Left lung (tissue), 10 donors: ENCODE measurements around the gene STIMATE. TPM values are rescaled to one million over a fixed set of nuclear protein-coding genes. Genes with fewer than 3 reads are reported as not detected.

Source experiments
- ATAC-seq: fragments of 200-7000 bp; cut with Tn5 transposase; one replicate; pipeline ENCODE4 v1.9.1; 2020; ENCODE audit warnings: moderate library complexity
- DNase-seq, 4 donors: peaks; one replicate each; pipeline ENCODE4 v3.0.0-alpha.2; 2013 to 2020
- H3K27ac ChIP-seq, 2 donors: fragments of 200-600 bp; sonication (generic) in 1 of 2; one replicate each; pipeline versions ENCODE4 v1.5.0 to v1.8.0; 2020 to 2021
- H3K27me3 ChIP-seq, 2 donors: fragments of 200-600 bp; sonication (generic) in 1 of 2; one replicate each; pipeline versions ENCODE4 v1.5.0 to v1.8.0; 2020 to 2021
- H3K36me3 ChIP-seq, 2 donors: fragments of 200-600 bp; sonication (generic) in 1 of 2; one replicate each; pipeline versions ENCODE4 v1.5.0 to v1.8.0; 2020 to 2021
- H3K4me1 ChIP-seq, 2 donors: fragments of 200-600 bp; one replicate each; pipeline ENCODE4 v1.8.0; 2021
- H3K4me3 ChIP-seq, 2 donors: fragments of 200-600 bp; sonication (generic) in 1 of 2; one replicate each; pipeline versions ENCODE4 v1.5.0 to v1.8.0; 2020 to 2021; ENCODE audit warnings: mild to moderate bottlenecking in 1 of 2
- H3K9me3 ChIP-seq, 2 donors: fragments of 200-600 bp; sonication (generic) in 1 of 2; one replicate each; pipeline versions ENCODE4 v1.5.0 to v1.8.0; 2020 to 2021
- CTCF ChIP-seq, 2 donors: fragments of 200-600 bp; sonication (generic) in 1 of 2; IDR thresholded peaks; one replicate each; pipeline versions ENCODE4 v1.5.0 to v1.8.0; 2021; ENCODE audit warnings: antibody characterized with exemption in 2 of 2
- intact Hi-C, 2 donors: fragments of 100-400 bp; cut with DNase I; formaldehyde crosslinking; loops; one replicate each; pipeline versions ENCODE4 v1.11.2 to v1.14.2; 2022
- polyA plus RNA-seq, 6 donors: library from polyadenylated mRNA; unstranded; fragments of 120-200 nt; gene quantifications; one replicate each; pipeline ENCODE4 v1.2.1, GENCODE V29; 2013; ENCODE audit not compliant: insufficient read length in 6 of 6
- total RNA-seq, 2 donors: library from RNA; stranded (reverse); fragmentation: NEBNext Ultra II Directional; extraction: Animal tissue kit (Norgen Biotek cat#: 25700); gene quantifications; one replicate each; pipeline ENCODE4 v1.2.1, GENCODE V29; 2021
- donor health status: DM: no; HTN: yes; CAD: no.
- donor health status: DM: no; HTN: no; CAD: no.

The STIMATE gene
- total and polyA plus RNA-seq, 8 donors: 11.6 to 28.3 (median 15.8) TPM

GRCh38 chr3:52843108-52843865 lies 54.1 kb downstream of the STIMATE start:
- no peak for TF ChIP-seq CTCF (IDR thresholded peaks at IDR 0.05)
- H3K27ac ChIP-seq: peak overlapping the region in 1 of 2 donors; percentile 61
- no peaks in the 10 kb centered on the region for H3K9me3 ChIP-seq
- DNase-seq (no peak), ATAC-seq (peak; percentile 15)
- peaks cover 0 to 47% of the 10 kb centered on the region in 2 donors for H3K36me3 ChIP-seq
- no peaks in the 10 kb centered on the region for H3K27me3 ChIP-seq
- H3K4me1 ChIP-seq: peaks cover 10 to 37% of the 10 kb centered on the region in 2 donors
- no peak overlapping the region for H3K4me3 ChIP-seq
- intact Hi-C loops: loop anchor here in 1 of 2 donors (10.0 kb wide), 1 partner anchor 232 kb away; no protein-coding TSS in a partner anchor

GRCh38 chr3:52842424-52842823 lies 54.9 kb downstream of the STIMATE start:
- Histone ChIP-seq H3K4me1 (peaks cover 10 to 37% of the 10 kb centered on the region in 2 donors), H3K9me3 (no peaks in the 10 kb centered on the region), H3K4me3 (no peak overlapping the region), H3K27ac (peak overlapping the region in 1 of 2 donors; percentile 61), H3K27me3 (no peaks in the 10 kb centered on the region), H3K36me3 (peaks cover 0 to 46% of the 10 kb centered on the region in 2 donors)
- ATAC-seq (peak; percentile 12), DNase-seq (no peak)
- no peak for TF ChIP-seq CTCF (IDR thresholded peaks at IDR 0.05)
- intact Hi-C loops: loop anchor here in 1 of 2 donors (10.0 kb wide), 1 partner anchor 232 kb away; no protein-coding TSS in a partner anchor

GRCh38 chr3:52841981-52842340 lies 55.4 kb downstream of the STIMATE start:
- Histone ChIP-seq H3K27me3 (no peaks in the 10 kb centered on the region), H3K9me3 (no peaks in the 10 kb centered on the region), H3K4me1 (peaks cover 10 to 37% of the 10 kb centered on the region in 2 donors), H3K4me3 (no peak overlapping the region), H3K36me3 (peaks cover 0 to 51% of the 10 kb centered on the region in 2 donors), H3K27ac (no peak overlapping the region)
- intact Hi-C loops: loop anchor here in 1 of 2 donors (10.0 kb wide), 1 partner anchor 233 kb away; no protein-coding TSS in a partner anchor
- TF ChIP-seq CTCF (IDR thresholded peaks at IDR 0.05): no peak
- ATAC-seq (no peak), DNase-seq (no peak)

GRCh38 chr3:52841211-52841980 lies 56.0 kb downstream of the STIMATE start:
- TF ChIP-seq CTCF (IDR thresholded peaks at IDR 0.05): no peak
- H3K27ac ChIP-seq: no peak overlapping the region
- no peak overlapping the region for H3K4me3 ChIP-seq
- intact Hi-C loops: loop anchor here in 1 of 2 donors (10.0 kb wide), 1 partner anchor 233 kb away; no protein-coding TSS in a partner anchor
- no peaks in the 10 kb centered on the region for H3K9me3 ChIP-seq
- peaks cover 0 to 56% of the 10 kb centered on the region in 2 donors for H3K36me3 ChIP-seq
- no peak for DNase-seq
- H3K27me3 ChIP-seq: no peaks in the 10 kb centered on the region
- ATAC-seq: no peak
- peaks cover 10 to 37% of the 10 kb centered on the region in 2 donors for H3K4me1 ChIP-seq
